ENCODE data around the gene TPP2.

The TPP2 gene

GRCh38 chr13:102596147-102597028 lies at the start of gene TPP2:
Gene TPP2 (plus strand): TSS chr13:102596986. CDS start chr13:102597039, 53 bp downstream.
- DNase-seq (ENCODE audit: low read depth), result peak; percentile 97

- no peak for DNase-seq (ENCODE audit: low read depth)
Observed at GRCh38 chr13:102548811-102549210, 48.0 kb upstream of the TPP2 start.

GRCh38 chr13:102550507-102550906 lies 46.3 kb upstream of the TPP2 start:
- DNase-seq (ENCODE audit: low read depth), result no peak

DNA sequence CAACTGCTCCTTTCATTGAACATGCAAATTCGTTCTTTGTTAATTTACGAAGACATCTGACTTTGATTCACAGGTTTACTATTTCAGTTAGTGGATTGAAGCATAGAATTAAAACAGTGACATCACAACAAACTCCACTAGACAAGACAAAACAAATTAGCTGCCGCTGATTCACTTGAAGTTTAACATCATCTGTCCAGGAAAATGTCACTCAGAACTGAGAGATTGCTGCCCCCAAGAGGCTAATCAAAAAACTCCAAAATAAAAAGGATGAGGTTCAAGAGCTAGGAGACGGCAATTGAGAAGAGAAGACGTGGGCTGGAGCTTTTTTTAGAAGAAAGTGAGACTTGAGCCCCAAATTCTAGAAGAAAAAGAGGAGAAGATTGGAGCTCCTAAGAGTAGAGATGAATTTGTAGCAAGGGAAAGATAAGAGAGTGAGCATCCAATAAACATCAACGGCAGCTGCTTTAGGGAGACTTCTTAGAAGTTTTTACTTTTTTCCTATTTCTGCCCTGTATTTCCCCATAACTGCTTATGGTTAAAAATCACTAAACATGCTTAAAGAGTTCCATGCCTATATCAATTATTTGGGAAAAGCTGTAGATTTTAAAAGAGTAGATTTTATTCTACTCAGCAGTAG lies 40.8 kb upstream of the TPP2 start:
- no peak for DNase-seq (ENCODE audit: low read depth)

GRCh38 chr13:102556806-102557205 lies 40.0 kb upstream of the TPP2 start:
- no peak for DNase-seq (ENCODE audit: low read depth)

DNA sequence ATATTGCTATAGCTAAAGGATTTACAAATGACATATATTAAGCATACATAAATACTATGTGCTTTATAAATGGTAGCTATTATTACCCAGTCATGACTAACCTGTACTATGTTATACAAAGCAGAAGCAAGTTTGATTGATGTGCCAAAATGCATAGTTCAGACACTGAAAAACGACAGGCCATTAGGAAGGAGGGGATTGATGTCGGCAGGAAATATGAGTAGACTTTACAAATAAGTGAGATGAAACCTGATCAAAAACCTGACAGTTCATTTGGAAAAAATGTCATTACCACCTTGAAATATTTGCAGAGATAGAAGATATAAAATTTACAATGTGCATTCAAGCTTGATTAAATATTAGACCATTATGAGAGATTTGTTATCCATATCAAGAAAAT lies 38.8 kb upstream of the TPP2 start:
- DNase-seq (ENCODE audit: low read depth), result no peak

- DNase-seq (ENCODE audit: low read depth), result no peak
Observed at GRCh38 chr13:102561933-102562332, 34.9 kb upstream of the TPP2 start.

GRCh38 chr13:102563267-102563666 lies 33.5 kb upstream of the TPP2 start:
- DNase-seq (ENCODE audit: low read depth), result no peak

DNA sequence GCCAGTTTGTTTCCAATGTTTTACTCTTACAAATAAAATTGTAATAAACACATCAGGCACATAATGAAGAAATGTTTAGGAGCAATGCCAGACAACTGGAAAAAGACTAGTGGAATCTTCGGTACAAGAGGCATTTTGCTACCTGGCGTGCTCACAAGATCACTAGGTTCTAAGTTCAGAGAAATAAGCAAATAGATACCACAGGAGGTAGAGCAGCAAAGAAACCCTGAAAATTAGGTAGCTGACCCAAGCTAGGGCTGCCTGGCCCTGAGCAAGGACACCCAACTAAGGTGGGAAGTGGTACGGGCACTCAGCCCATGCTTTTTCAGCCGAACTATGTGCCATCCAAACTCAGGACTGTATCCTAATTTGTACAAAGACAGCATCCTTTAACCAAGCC lies 32.2 kb upstream of the TPP2 start:
- no peak for DNase-seq (ENCODE audit: low read depth)

- DNase-seq (ENCODE audit: low read depth), result no peak
Observed at GRCh38 chr13:102566513-102566912, 30.3 kb upstream of the TPP2 start.

DNA sequence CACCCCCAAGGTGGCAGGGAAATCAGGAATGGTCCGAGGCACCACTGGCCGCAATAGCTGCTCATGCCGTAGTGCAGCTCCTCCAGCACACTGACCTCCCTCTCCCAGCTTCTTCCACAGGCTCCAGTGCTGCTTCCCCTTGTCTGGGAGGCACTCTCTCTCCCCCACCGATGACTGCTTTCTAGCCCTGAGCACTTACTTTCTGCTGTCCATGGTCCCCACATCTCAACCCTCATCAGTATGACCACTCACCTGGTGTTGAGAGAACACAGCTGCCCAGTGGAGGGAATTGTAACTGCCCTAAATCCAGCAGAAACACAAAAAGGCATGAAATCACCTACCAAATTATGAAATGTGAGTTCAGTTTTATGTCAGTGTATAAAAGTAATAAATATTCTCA lies 28.9 kb upstream of the TPP2 start:
- DNase-seq (ENCODE audit: low read depth), result no peak

GRCh38 chr13:102569488-102569887 lies 27.3 kb upstream of the TPP2 start:
- no peak for DNase-seq (ENCODE audit: low read depth)

- DNase-seq (ENCODE audit: low read depth), result no peak
Observed at GRCh38 chr13:102571075-102571474, 25.7 kb upstream of the TPP2 start.

DNA sequence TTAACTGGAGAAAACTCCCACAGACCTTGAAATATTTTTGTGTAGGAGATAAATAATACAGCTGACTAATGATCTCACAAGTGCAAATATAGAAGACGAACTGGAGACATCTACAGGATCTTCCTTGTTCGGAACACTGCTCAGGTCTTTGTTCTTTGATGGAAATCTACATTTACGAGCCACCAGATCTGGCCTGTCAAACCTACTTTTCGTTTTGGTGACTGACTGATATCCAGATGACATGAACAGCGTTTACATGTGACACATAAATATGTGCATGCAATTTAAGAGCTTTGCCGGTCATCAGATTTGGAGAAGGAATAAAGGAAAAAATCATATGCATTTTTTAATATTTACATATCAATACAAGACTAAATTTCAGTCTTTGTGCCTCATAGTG lies 24.5 kb upstream of the TPP2 start:
- DNase-seq (ENCODE audit: low read depth), result no peak

GRCh38 chr13:102580552-102581169 lies 16.1 kb upstream of the TPP2 start:
- DNase-seq (ENCODE audit: low read depth), result no peak

GRCh38 chr13:102582256-102582655 lies 14.5 kb upstream of the TPP2 start:
- no peak for DNase-seq (ENCODE audit: low read depth)

- no peak for DNase-seq (ENCODE audit: low read depth)
Observed at GRCh38 chr13:102584434-102584833, 12.4 kb upstream of the TPP2 start.

- DNase-seq (ENCODE audit: low read depth), result no peak
Observed at GRCh38 chr13:102586615-102587014, 10.2 kb upstream of the TPP2 start.

DNA sequence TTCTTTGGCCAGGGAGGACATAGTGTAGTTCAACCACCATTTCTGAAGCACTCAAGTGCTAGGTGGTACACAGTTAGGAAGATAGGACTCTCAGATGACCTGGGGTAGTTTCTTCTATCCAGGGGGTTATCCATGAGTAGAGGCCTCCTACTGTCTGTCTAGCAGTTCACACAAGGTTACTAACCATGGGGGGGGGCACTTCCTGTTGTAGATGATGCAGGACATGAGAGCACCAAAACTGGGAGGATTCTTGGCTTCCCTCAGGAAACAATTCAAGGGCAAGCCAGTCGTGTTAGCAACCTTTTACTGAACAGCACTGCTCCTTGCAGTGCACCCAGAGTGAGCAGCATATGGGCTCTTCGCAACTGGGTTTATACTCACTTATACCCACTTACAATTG lies 8.9 kb upstream of the TPP2 start:
- DNase-seq (ENCODE audit: low read depth), result no peak

DNA sequence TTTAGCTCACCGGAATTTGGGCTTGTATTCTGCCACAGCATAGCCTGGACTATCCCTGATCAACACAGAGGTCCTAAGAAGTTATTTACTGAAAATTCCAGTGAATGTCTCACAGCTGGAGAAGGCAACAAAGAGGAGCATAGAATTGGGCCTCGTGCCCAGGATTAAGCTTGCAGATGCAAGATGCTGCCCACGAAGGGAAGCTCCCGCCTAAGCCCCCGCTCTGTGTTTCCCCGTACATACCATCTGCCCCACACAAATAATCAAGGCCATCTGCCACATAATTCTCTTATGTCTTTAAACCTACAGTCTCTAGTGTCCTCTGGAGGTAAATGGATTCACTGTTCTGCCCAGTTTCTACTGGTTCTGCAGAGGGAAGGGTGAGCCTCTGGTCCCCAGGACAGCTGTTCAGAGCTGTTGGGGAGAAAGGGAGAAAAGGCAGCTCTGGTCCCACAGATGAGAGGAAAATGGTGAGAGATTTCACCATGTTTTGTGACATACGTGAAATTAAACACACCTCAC lies 7.4 kb upstream of the TPP2 start:
- DNase-seq (ENCODE audit: low read depth), result no peak

- DNase-seq (ENCODE audit: low read depth), result peak; percentile 49
Observed at GRCh38 chr13:102591988-102592781, 4.6 kb upstream of the TPP2 start.

DNA sequence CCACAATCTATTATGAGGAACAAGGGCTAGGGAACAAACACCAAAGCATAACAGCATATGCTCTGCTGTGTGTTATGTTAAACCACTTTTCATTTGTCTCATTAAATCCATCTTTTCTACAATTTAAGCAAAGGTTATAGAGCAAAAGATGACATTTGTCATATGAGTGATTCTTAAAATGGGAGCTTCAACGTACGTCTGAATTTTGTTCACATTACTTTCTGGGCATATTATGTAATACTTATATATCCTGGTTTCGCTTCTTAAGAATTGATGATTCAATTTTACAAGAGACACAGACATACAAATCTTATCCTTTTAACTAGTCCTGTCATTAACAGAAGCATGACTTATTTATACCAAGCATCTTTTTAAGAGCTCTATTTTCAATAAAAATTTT lies 3.3 kb upstream of the TPP2 start:
- DNase-seq (ENCODE audit: low read depth), result no peak

Data from stimulated activated CD8-positive, alpha-beta memory T cell treated with anti-CD3 and anti-CD28 coated beads, Interleukin-15, amount 100 ng/mL, for 24 hours (primary cell).